Activated CD8-positive, alpha-beta memory T cell treated with anti-CD3 and anti-CD28 coated beads for 24 hours (primary cell): Measurements from ENCODE around the gene TBC1D23.
A peak's percentile ranks its signal among the peaks of the same experiment; 100 is the strongest.
"Not testable (repeated sequence)": the region's sequence is repeated elsewhere in the genome, so short reads cannot be mapped to it uniquely, and the experiment has no call there.

Source experiments
- DNase-seq: peaks from one replicate; pipeline ENCODE4 v3.0.0-alpha.2; 2020

The TBC1D23 gene

GRCh38 chr3:100260081-100260684 lies 609 bp upstream of the TBC1D23 start:
- peak; percentile 62 for DNase-seq

DNA sequence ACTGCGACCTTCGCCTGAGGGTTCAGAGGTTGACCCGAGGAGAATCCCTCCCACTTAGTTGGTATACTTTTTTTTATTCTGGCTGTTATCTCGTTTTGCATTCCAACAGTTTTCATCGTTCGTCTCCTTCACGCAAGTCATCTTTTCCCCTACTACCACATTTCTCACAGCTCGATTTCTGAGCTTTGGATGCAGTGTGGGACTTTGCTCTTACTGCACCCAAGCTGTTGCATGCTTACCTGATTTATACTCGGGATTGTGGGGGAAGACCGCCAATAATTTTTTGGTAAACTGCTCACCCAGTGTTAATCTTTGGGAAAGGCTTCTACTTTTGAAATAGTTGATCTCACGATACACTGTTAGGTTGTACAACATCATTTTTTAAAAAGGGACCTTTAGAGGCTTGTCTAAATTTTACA lies 702 bp downstream of the TBC1D23 start:
- DNase-seq, result no peak

DNA sequence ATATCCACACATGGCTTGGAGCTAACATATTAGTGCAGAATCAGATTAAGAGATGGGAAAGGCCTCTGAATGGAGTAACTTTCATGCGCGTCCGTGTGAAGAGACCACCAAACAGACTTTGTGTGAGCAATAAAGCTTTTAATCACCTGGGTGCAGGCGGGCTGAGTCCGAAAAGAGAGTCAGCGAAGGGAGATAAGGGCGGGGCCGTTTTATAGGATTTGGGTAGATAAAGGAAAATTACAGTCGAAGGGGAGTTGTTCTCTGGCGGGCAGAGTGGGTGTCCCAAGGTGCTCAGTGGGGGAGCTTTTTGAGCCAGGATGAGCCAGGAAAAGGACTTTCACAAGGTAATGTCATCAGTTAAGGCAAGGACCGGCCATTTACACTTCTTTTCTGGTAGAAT lies 2.1 kb downstream of the TBC1D23 start:
- DNase-seq, result not testable (repeated sequence)

DNA sequence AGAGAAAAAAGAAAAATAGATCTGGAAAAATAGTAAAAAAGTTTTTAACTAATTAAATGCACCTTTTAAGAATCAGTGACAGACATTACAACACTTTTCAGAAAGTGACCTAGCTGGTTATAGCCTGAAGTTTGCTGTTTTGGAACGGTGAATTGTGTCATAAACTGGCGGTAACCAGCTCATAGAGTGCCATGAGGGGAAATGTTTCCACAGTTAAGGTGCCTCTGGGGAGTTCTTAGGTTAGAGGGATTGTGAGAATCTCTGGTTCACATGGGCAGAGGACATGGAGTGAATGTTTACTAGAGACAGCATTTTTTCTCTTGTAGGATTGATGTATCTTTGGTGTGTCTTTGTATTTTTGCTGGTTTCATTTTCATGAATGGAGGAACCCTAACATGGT lies 2.8 kb downstream of the TBC1D23 start:
- DNase-seq, result no peak

DNA sequence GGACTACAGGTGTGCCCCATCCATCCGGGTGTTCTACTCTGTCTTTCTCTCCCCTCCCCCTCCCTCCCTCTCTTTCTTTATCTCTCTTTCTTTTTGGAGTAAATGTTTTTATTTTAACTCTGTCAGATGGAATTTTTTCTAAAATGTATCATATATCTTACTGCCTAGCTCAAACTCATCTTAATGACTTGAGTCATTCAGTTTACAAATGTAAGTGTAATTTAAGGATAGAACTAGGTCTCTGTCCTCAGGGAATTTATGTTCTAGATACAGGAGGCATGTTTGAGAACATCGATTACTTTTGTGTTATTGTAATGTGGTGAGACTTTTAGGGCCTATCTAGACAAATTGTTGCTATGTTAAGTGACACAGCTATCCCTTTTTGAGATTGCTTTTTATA lies 3.5 kb downstream of the TBC1D23 start:
- no peak for DNase-seq

- DNase-seq, result no peak
Observed at GRCh38 chr3:100265016-100265415, 4.2 kb downstream of the TBC1D23 start.

- no peak for DNase-seq
Observed at GRCh38 chr3:100266531-100266930, 5.7 kb downstream of the TBC1D23 start.

DNA sequence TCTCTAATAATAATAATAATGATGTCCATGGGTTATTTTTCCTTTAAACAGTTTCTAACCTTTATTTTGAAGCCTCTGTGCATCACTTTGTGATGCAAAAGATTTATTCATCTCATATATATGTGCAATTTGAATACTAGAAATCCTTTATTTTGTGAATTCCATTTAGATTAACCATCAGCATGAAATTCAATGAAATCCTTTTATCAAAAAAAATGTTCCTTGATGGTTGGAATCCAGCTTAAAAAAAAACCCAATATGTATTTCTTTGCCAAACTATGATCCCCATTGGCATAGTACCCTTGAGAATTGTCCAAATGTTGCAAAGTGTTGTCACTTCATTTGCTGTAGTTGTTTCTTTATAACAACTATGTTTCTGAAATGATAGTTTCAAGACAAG lies 7.4 kb downstream of the TBC1D23 start:
- DNase-seq, result no peak

DNA sequence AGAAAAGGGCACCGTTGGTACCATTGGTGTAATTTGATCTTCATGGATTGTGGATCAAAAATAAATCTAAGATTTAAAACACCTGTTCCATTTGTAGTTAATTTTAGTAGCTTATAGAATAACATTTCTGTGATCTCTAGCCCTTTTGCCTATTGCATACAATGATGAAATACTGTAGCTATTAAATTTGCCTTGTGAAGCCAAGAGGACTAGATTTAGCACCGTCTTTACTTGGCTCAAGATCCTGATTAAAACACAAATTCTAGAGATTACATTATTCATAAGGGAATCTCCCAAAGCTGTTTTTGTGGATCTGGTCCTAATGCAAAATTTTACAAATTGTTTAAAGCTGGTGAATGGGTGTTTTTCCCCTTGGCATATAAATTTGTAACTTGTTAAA lies 8.2 kb downstream of the TBC1D23 start:
- no peak for DNase-seq

- DNase-seq, result no peak
Observed at GRCh38 chr3:100269410-100270214, 8.8 kb downstream of the TBC1D23 start.

DNA sequence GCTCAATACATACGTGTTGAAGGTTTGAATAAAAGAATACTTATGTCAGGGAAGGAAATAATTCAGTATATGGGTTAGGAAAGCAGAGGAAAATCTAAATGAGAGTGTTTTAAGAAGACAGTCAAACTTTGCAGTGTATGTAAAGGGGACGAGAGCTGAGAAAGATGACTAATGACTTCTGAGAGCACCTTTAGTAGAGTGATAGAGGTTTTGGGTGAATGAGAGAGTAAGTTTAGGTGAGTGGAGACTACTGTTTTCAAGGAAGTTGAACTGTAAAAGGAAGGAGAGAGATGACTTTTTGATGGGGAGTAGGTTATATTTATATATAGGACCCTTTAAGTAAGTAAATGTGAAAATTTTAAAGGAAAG lies 9.4 kb downstream of the TBC1D23 start:
- DNase-seq, result no peak

DNA sequence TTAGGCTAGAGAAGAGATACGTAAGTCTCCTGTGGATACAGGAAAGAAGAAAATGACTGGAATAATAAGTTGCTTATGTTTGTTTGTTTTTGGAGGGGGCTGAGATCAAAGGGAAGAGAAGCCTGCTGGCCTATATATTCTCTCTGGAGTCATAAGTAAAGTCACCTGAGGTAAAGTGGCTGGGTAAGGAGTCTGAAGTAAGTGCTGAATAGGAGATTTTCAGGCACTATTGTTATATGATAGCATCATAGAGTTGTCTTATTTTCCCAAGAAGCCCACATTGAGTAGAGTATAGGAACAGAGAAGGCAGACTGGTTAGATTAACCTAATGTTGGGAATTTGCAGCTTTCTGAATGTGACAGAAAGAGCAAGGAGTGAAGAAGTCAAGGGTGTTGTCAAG lies 10.7 kb downstream of the TBC1D23 start:
- DNase-seq, result no peak

GRCh38 chr3:100272797-100273611 lies 12.2 kb downstream of the TBC1D23 start:
- not testable (repeated sequence) for DNase-seq

DNA sequence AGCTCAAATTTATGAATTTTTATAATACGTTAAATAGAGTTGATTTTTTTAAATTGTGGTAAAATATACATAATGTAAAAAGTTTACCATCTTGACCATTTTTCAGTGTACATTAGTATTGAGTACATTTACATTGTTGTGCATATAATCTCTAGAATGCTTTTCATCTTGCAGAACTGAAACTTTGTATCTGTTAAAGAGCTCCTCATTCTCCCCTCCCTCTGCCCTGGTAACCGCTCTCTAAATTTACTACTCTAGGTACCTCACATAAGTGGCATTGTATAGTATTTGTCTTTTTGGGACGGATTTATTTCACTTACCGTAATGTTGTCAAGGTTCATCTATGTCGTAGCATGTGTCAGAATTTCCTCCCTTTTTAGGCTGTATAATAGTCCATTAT lies 13.6 kb downstream of the TBC1D23 start:
- DNase-seq, result no peak

GRCh38 chr3:100277255-100277800 lies 16.5 kb downstream of the TBC1D23 start:
- DNase-seq, result no peak

GRCh38 chr3:100278910-100279309 lies 18.1 kb downstream of the TBC1D23 start:
- no peak for DNase-seq

- no peak for DNase-seq
Observed at GRCh38 chr3:100288288-100288894, 27.6 kb downstream of the TBC1D23 start.

DNA sequence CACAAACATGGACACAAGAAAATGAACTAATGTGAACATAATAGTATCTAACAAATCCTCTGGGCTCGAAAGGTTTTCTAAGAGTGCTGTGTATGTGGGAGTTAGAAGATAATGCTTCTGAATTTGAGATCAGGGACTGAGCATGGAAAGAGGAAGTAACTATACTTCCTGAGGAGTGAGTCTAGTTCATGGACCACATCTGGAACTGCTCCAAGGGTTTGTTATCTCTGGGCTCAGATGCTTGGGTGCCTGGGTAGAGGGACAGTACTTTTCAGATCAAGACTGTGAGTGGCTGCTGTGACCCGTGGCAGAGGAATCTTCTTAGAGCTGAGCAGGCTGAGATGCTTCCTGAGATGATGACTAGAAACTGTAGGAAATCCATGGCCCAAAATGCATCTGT lies 28.5 kb downstream of the TBC1D23 start:
- no peak for DNase-seq

- no peak for DNase-seq
Observed at GRCh38 chr3:100295089-100295488, 34.3 kb downstream of the TBC1D23 start.

DNA sequence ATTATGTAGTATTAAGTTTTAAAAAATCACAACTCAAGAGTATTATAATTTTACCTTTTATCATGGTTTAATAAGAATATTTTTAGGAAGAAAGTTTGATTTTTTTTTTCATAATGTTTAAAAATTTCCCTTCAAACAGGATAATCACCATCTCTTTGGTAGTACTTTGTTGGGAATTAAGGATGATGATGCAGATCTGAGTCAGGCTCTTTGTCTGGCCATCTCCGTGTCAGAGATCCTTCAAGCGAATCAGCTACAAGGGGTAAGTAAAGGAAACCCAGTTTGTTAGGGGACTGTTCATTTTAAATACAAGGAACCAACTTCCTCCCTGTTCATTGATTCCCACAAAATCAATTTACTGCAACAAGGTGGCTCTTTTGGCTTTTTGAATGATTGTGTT lies 37.0 kb downstream of the TBC1D23 start:
- DNase-seq, result no peak

DNA sequence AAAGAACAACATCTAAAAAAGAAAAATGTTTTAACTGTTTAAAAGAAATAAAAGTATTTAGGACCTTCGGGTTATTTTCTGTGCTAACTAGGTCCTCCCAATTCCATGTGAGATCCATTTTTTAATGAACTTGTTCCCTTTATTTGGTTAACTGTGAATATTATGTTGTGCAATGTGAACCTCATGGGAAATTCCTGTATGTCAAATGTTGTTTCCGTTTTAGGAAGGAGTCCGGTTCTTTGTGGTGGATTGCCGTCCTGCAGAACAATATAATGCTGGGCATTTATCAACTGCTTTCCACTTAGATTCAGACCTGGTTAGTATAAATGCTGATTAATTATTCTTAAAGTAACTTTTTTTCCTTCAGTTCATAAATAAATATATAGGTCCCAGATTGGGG lies 38.2 kb downstream of the TBC1D23 start:
- no peak for DNase-seq

DNA sequence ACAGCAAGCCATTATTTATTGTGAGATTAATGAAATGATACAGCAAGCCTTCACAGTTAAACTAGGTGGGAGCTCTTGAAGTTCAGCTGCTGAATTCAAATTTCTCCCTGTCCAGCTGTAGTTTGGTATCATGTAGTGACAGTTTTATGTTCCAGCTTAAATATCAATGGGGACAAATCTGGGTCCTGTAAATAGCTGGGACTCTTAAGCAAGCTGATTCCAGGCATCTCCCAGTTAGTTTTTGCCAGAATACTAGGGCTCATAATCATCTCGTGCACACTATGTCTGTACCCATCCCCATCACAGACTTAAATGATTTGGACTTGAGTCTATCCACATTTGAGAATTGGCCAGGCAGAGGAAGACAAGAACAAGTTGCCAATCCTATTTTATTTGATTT lies 45.9 kb downstream of the TBC1D23 start:
- DNase-seq, result no peak

DNA sequence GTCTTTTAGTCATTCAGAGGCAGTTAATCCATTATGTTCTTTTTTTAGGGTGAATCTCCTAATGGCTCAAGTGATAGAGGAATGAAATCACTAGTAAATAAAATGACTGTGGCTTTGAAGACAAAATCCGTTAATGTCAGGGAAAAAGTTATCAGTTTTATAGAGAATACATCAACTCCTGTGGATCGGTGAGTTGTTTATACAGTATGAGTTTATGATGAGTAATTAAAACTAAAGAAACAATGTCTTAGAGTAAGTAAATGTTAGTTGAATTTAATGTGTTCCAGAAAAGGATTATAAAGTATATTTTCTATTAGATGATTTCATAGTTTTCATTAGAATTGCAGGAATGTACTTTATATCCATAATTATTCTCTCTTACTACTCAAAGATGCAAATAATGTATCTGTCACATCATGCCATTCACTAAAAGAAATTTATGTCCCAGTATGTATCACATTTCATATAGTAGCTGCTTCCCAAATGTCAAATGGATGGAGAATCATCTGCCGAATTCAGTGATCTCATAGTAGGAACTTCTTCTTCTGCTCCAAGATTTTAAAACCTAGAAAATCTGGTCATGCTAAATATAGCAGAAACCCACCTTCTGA lies 49.7 kb downstream of the TBC1D23 start:
- DNase-seq, result no peak
